Ovary (tissue), 3 donors: ENCODE data around the gene SLC16A11.

Experiments used
- POLR2A ChIP-seq: fragments of 450-650 bp; IDR thresholded peaks from one replicate; pipeline ENCODE4 v1.6.1; 2017; ENCODE audit warnings: antibody characterized with exemption, mild to moderate bottlenecking, moderate library complexity
- TF ChIP-seq, protein P1 (sequence below), 3 donors: fragments of 450-650 bp in 2 of 3; fragments of 200-600 bp in 1 of 3; IDR thresholded peaks; one replicate each; pipeline versions ENCODE4 v1.5.1 to v1.8.0; 2016 to 2022; ENCODE audit warnings: antibody characterized with exemption in 3 of 3, mild to moderate bottlenecking in 1 of 3
- donor health status: DM: no; HTN: no; CAD: no.

- TF ChIP-seq, protein P1, sequence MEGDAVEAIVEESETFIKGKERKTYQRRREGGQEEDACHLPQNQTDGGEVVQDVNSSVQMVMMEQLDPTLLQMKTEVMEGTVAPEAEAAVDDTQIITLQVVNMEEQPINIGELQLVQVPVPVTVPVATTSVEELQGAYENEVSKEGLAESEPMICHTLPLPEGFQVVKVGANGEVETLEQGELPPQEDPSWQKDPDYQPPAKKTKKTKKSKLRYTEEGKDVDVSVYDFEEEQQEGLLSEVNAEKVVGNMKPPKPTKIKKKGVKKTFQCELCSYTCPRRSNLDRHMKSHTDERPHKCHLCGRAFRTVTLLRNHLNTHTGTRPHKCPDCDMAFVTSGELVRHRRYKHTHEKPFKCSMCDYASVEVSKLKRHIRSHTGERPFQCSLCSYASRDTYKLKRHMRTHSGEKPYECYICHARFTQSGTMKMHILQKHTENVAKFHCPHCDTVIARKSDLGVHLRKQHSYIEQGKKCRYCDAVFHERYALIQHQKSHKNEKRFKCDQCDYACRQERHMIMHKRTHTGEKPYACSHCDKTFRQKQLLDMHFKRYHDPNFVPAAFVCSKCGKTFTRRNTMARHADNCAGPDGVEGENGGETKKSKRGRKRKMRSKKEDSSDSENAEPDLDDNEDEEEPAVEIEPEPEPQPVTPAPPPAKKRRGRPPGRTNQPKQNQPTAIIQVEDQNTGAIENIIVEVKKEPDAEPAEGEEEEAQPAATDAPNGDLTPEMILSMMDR (IDR thresholded peaks at IDR 0.05), result no peak
- TF ChIP-seq POLR2A, result no peak
These were observed 37.6 kb upstream of the SLC16A11 start for GRCh38 chr17:7081341-7082062.
